OCI-LY7 (cell line): ENCODE data around the gene EPO. TPM values are rescaled to one million over a fixed set of nuclear protein-coding genes. Genes with fewer than 3 reads are reported as not detected.
"Not testable (repeated sequence)": the region's sequence is repeated elsewhere in the genome, so short reads cannot be mapped to it uniquely, and the experiment has no call there.

Source experiments
- BruUV-seq: library from RNA; stranded (reverse); fragments of 400-500 nt; replicated peaks from 2 replicates; lab custom pipeline; 2021; lab: Mats Ljungman, UMichigan
- CTCF ChIA-PET: fragments of 300-600 bp; sonication (Branson Sonifier 250); formaldehyde crosslinking; loops from one replicate; lab custom pipeline; 2022; ENCODE audit warnings: antibody characterized with exemption; ENCODE audit not compliant: unreplicated experiment; lab: Charles Lee
- POLR2A ChIA-PET: fragments of 300-600 bp; sonication (Branson Sonifier 250); formaldehyde crosslinking; loops from one replicate; lab custom pipeline; 2022; ENCODE audit warnings: antibody characterized with exemption; lab: Charles Lee
- DNase-seq: peaks from one replicate; pipeline ENCODE4 v3.0.0-alpha.2; 2015; ENCODE audit warnings: low spot score
- H2AFZ ChIP-seq: fragments of 200-600 bp; sonication (generic), shearing (Covaris generic); 2 replicates; pipeline ENCODE4 v1.6.1; 2014; ENCODE audit warnings: mild to moderate bottlenecking, antibody characterized with exemption, low read length, moderate library complexity
- H3K27ac ChIP-seq: fragments of 200-600 bp; sonication (generic); 2 replicates; pipeline ENCODE4 v1.5.1; 2014; ENCODE audit warnings: mixed run types, low read depth, mild to moderate bottlenecking, moderate library complexity, low read length, inconsistent platforms; ENCODE audit not compliant: poor library complexity, severe bottlenecking
- H3K36me3 ChIP-seq: fragments of 200-600 bp; sonication (generic); 2 replicates; pipeline ENCODE4 v1.6.1; 2014; ENCODE audit warnings: mild to moderate bottlenecking, antibody characterized with exemption, low read length, moderate library complexity, mixed read lengths; ENCODE audit not compliant: insufficient read depth
- H3K4me1 ChIP-seq: fragments of 200-600 bp; sonication (generic); 2 replicates; pipeline ENCODE4 v1.5.1; 2014; ENCODE audit warnings: mild to moderate bottlenecking, low read length; ENCODE audit not compliant: insufficient read depth, poor library complexity, severe bottlenecking
- H3K4me2 ChIP-seq: fragments of 200-600 bp; sonication (generic); 2 replicates; pipeline ENCODE4 v1.6.1; 2014; ENCODE audit warnings: mild to moderate bottlenecking, low read length
- H3K4me3 ChIP-seq: fragments of 200-600 bp; sonication (generic); 2 replicates; pipeline ENCODE4 v1.5.1; 2014; ENCODE audit warnings: mild to moderate bottlenecking, low read depth, low read length; ENCODE audit not compliant: poor library complexity, severe bottlenecking
- H3K79me2 ChIP-seq: fragments of 200-600 bp; sonication (generic); 2 replicates; pipeline ENCODE4 v1.6.1; 2016; ENCODE audit warnings: low read depth, mild to moderate bottlenecking, low read length, moderate library complexity, mixed read lengths; ENCODE audit not compliant: insufficient read depth
- H3K9me2 ChIP-seq: fragments of 200-600 bp; sonication (generic); 2 replicates; pipeline ENCODE4 v1.6.1; 2016; ENCODE audit warnings: mild to moderate bottlenecking, low read length, mixed read lengths; ENCODE audit not compliant: insufficient read depth
- H3K9me3 ChIP-seq: fragments of 200-600 bp; sonication (generic); 2 replicates; pipeline ENCODE4 v1.6.1; 2014; ENCODE audit warnings: mild to moderate bottlenecking, mixed run types, low read length, mixed read lengths
- H4K20me1 ChIP-seq: fragments of 200-600 bp; sonication (generic); 2 replicates; pipeline ENCODE4 v1.6.1; 2014; ENCODE audit warnings: mild to moderate bottlenecking, antibody characterized with exemption, low read length, moderate library complexity, mixed read lengths; ENCODE audit not compliant: insufficient read depth
- EZH2phosphoT487 ChIP-seq: fragments of 200-600 bp; sonication (generic); IDR thresholded peaks from 2 replicates; pipeline ENCODE4 v1.6.1; 2018; ENCODE audit warnings: low read depth, borderline replicate concordance, mild to moderate bottlenecking, mixed run types, antibody characterized with exemption, low read length, moderate library complexity, mixed read lengths
- intact Hi-C: fragments of 100-400 bp; cut with micrococcal nuclease; formaldehyde crosslinking; loops from one replicate; pipeline ENCODE4 v1.10.0; 2022; ENCODE audit not compliant: unreplicated experiment
- total RNA-seq, 2 experiments: library from RNA; depleted of rRNA in 1 of 2; stranded (reverse); fragments of >200 nt in 1 of 2; shearing (Covaris generic) in 1 of 2; gene quantifications; 2 replicates each; pipeline ENCODE4 v1.2.3, GENCODE V29; 2014 to 2022
- TF ChIP-seq, protein P1 (sequence below): fragments of 200-600 bp; sonication (generic); conservative IDR thresholded peaks from 2 replicates; pipeline ENCODE4 v1.5.1; 2014; ENCODE audit warnings: mild to moderate bottlenecking, antibody characterized with exemption, low read length, moderate library complexity, mixed read lengths

EPO gene
- total RNA-seq, 2 experiments from 2014 or later: 0.13 TPM; not detected in 1

DNA sequence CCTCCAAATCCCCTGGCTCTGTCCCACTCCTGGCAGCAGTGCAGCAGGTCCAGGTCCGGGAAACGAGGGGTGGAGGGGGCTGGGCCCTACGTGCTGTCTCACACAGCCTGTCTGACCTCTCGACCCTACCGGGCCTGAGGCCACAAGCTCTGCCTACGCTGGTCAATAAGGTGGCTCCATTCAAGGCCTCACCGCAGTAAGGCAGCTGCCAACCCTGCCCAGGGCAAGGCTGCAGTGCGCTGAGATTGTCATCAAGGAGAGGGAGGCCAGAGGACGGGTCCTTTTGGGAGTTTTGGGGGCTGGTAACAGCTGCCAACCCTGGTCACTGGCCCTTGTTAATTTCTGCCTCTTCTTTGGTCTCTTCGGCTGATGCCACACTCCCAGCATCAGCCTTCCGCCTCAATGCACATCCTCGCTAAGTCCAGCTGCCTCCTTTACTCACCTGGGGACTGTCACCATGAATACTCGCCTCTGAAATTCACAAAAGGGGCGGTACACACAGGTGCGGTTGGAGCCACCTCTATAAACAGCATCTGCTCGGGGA, 3.5 kb downstream of the EPO start:
- no peak overlapping the region for H3K4me3 ChIP-seq
- DNase-seq: no peak
- TF ChIP-seq, protein P1, sequence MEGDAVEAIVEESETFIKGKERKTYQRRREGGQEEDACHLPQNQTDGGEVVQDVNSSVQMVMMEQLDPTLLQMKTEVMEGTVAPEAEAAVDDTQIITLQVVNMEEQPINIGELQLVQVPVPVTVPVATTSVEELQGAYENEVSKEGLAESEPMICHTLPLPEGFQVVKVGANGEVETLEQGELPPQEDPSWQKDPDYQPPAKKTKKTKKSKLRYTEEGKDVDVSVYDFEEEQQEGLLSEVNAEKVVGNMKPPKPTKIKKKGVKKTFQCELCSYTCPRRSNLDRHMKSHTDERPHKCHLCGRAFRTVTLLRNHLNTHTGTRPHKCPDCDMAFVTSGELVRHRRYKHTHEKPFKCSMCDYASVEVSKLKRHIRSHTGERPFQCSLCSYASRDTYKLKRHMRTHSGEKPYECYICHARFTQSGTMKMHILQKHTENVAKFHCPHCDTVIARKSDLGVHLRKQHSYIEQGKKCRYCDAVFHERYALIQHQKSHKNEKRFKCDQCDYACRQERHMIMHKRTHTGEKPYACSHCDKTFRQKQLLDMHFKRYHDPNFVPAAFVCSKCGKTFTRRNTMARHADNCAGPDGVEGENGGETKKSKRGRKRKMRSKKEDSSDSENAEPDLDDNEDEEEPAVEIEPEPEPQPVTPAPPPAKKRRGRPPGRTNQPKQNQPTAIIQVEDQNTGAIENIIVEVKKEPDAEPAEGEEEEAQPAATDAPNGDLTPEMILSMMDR: no peak
- TF ChIP-seq EZH2phosphoT487: no peak
- H3K9me2 ChIP-seq: no peaks in the 10 kb centered on the region
- H3K4me1 ChIP-seq: no peaks in the 10 kb centered on the region
- intact Hi-C loops: loop anchor here (5.0 kb wide), 1 partner anchor 128 kb away; the partner anchor contains the start of gene SLC12A9
- H3K79me2 ChIP-seq: no peaks in the 10 kb centered on the region
- CTCF ChIA-PET: interaction anchor here (0.6 kb wide), 1 partner anchor 205 kb away, joined by 3 read pairs; no protein-coding TSS in a partner anchor
- H4K20me1 ChIP-seq: no peaks in the 10 kb centered on the region
- POLR2A ChIA-PET: no interaction called here
- BruUV-seq: no TSS peak
- H3K4me2 ChIP-seq: no peak overlapping the region
- no peaks in the 10 kb centered on the region for H3K36me3 ChIP-seq
- H3K9me3 ChIP-seq: no peaks in the 10 kb centered on the region
- no peak overlapping the region for H3K27ac ChIP-seq
- H2AFZ ChIP-seq: no peak overlapping the region

DNA sequence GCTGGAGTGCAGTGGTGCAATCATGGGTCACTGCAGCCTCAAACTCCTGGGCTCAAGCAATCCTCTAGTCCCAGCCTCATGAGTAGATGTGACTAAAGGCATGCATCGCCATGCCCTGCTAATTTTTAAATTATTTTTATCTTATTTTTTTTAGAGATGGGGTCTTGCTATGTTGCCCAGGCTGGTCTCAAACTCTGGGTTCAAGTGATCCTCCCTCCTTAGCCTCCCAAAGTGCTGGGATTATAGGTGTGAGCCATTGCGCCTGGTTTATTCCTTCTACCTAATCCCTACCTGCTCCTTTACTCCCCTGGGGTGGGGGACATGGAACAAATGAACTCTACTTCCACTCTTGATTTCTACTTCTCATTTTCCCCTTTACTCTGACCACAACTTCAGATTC, 4.1 kb downstream of the EPO start:
- not testable (repeated sequence) for DNase-seq, H4K20me1 ChIP-seq, H3K4me1 ChIP-seq, H3K36me3 ChIP-seq, H3K9me3 ChIP-seq, H3K79me2 ChIP-seq, BruUV-seq, H2AFZ ChIP-seq, H3K27ac ChIP-seq, H3K4me2 ChIP-seq, H3K4me3 ChIP-seq, H3K9me2 ChIP-seq
- POLR2A ChIA-PET: interaction anchor here (0.7 kb wide), 1 partner anchor 112 kb away, joined by 3 read pairs; no protein-coding TSS in a partner anchor
- CTCF ChIA-PET: interaction anchor here (1.2 kb wide), 1 partner anchor 19 kb away, joined by 4 read pairs; the partner anchor contains the start of gene POP7
- intact Hi-C loops: loop anchor here (5.0 kb wide), 1 partner anchor 128 kb away; the partner anchor contains the start of gene SLC12A9

DNA sequence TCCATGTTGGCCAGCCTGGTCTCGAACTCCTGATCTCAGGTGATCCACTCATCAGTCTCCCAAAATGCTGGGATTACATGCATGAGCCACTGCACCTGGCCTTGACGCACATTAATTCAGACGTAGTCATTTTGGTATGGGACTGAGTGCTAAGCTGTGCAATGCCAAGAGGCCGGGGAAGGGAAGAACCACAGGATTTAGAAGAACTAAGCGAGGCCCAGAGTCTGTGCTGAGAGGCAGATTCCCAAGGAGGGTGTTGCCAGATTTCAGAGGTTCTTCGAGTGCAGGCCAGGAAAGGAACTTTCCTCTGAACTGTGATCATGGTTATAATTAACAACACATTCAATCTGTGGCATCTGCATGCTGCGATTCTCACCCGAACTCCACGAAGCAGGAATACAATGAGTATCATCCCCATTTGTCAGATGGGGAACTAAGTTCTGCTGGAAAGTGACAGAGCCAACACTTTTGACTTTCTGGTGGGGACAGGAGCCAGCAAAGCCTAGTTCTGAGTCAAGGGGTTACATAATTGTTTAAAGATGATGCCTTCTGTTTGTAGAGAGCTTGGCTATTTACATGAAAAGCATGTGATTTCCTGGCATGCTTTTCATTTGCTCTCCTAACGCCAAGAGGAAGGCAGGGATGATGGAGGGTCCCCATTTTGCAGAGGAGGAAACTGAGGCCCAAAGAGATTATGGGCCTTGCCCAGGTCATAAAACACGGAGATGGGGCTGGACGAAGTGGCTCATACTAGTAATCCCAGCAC, 6.9 kb downstream of the EPO start:
- intact Hi-C loops: no loop called here
- TF ChIP-seq, protein P1: no peak
- no peak for TF ChIP-seq EZH2phosphoT487
- no peaks in the 10 kb centered on the region for H4K20me1 ChIP-seq
- H3K9me3 ChIP-seq: no peaks in the 10 kb centered on the region
- no peak overlapping the region for H3K27ac ChIP-seq
- no peak overlapping the region for H3K4me3 ChIP-seq
- no TSS peak for BruUV-seq
- H3K9me2 ChIP-seq: no peaks in the 10 kb centered on the region
- ChIA-PET CTCF (interaction anchor here (0.6 kb wide), 1 partner anchor 29 kb away, joined by 5 read pairs; no protein-coding TSS in a partner anchor), POLR2A (interaction anchor here (0.6 kb wide), 1 partner anchor 10 kb away, joined by 4 read pairs; no protein-coding TSS in a partner anchor)
- no peaks in the 10 kb centered on the region for H3K4me1 ChIP-seq
- no peak overlapping the region for H2AFZ ChIP-seq
- DNase-seq: no peak
- no peak overlapping the region for H3K4me2 ChIP-seq
- H3K79me2 ChIP-seq: no peaks in the 10 kb centered on the region
- no peaks in the 10 kb centered on the region for H3K36me3 ChIP-seq
